CD14-positive monocyte (primary cell): ENCODE measurements around the gene PRDM8. TPM values are rescaled to one million over a fixed set of nuclear protein-coding genes. Genes with fewer than 3 reads are reported as not detected.

Experiments used
- DNase-seq, 3 donors: peaks; one replicate each; pipeline ENCODE4 v3.0.0-alpha.2; 2011 to 2022
- H2AFZ ChIP-seq: 2 replicates; pipeline ENCODE4 v1.6.0; 2012; ENCODE audit warnings: mild to moderate bottlenecking, low read depth, low read length, inconsistent platforms; ENCODE audit not compliant: insufficient read depth, poor library complexity, severe bottlenecking
- H3K27ac ChIP-seq, 2 donors: 1 replicate in 1 of 2; 2 replicates in 1 of 2; pipeline ENCODE4 v1.5.1; 2012 to 2013; ENCODE audit warnings: low read length in 2 of 2, control low read depth in 1 of 2, inconsistent platforms in 1 of 2, low read depth in 1 of 2, mild to moderate bottlenecking in 1 of 2
- H3K27me3 ChIP-seq, 2 donors: one replicate each; pipeline versions ENCODE4 v1.6.0 to v1.6.1; 2011 to 2013; ENCODE audit warnings: low read length in 2 of 2; ENCODE audit not compliant: control insufficient read depth in 2 of 2, insufficient read depth in 2 of 2
- H3K36me3 ChIP-seq, 2 donors: replicated peaks in 1 of 2; 1 replicate in 1 of 2; 2 replicates in 1 of 2; pipeline versions ENCODE4 v1.5.1 to v1.6.1; 2012 to 2013; ENCODE audit warnings: low read length in 2 of 2, control low read depth in 1 of 2, inconsistent platforms in 1 of 2, mild to moderate bottlenecking in 1 of 2; ENCODE audit not compliant: insufficient read depth in 2 of 2, control insufficient read depth in 1 of 2
- H3K4me1 ChIP-seq, 2 donors: 1 replicate in 1 of 2; 2 replicates in 1 of 2; pipeline versions ENCODE4 v1.5.1 to v1.6.1; 2012 to 2013; ENCODE audit warnings: low read length in 2 of 2, control low read depth in 1 of 2, inconsistent platforms in 1 of 2, mild to moderate bottlenecking in 1 of 2, moderate library complexity in 1 of 2; ENCODE audit not compliant: insufficient read depth in 2 of 2, control insufficient read depth in 1 of 2
- H3K4me2 ChIP-seq: replicated peaks from 2 replicates; pipeline ENCODE3; 2012; ENCODE audit warnings: low read length, moderate library complexity, mild to moderate bottlenecking; ENCODE audit not compliant: poor library complexity, severe bottlenecking; ENCODE audit errors: extremely low read depth
- H3K4me3 ChIP-seq, 3 experiments: fragments of 200-600 bp in 1 of 3; sonication (generic) in 1 of 3; replicated peaks in 1 of 3; 1 replicate in 2 of 3; 2 replicates in 1 of 3; pipeline ENCODE4 v1.5.1; 2011 to 2013; ENCODE audit warnings: low read length in 3 of 3, mild to moderate bottlenecking in 3 of 3, control low read depth in 2 of 3, low read depth in 2 of 3, inconsistent platforms in 1 of 3, moderate library complexity in 1 of 3
- H3K79me2 ChIP-seq: 2 replicates; pipeline ENCODE4 v1.6.0; 2012; ENCODE audit warnings: mild to moderate bottlenecking, control low read depth, inconsistent platforms, low read length, moderate library complexity; ENCODE audit not compliant: insufficient read depth
- H3K9ac ChIP-seq: 2 replicates; pipeline ENCODE4 v1.6.0; 2017; ENCODE audit warnings: low read length, mild to moderate bottlenecking; ENCODE audit not compliant: insufficient read depth, poor library complexity, severe bottlenecking
- H3K9me3 ChIP-seq, 2 donors: replicated peaks in 1 of 2; 1 replicate in 1 of 2; 2 replicates in 1 of 2; pipeline versions ENCODE4 v1.5.1 to v1.6.1; 2012 to 2013; ENCODE audit warnings: low read length in 2 of 2, control low read depth in 1 of 2; ENCODE audit not compliant: control insufficient read depth in 1 of 2, insufficient read depth in 1 of 2
- H4K20me1 ChIP-seq: 2 replicates; pipeline ENCODE4 v1.6.0; 2012; ENCODE audit warnings: mild to moderate bottlenecking, low read length, control low read depth, moderate library complexity; ENCODE audit not compliant: insufficient read depth
- H3K27ac Mint-ChIP-seq, 7 donors: one replicate each; pipeline ENCODE4 v1.8.0; 2020; ENCODE audit warnings: mild to moderate bottlenecking in 7 of 7, mixed read lengths in 7 of 7, moderate library complexity in 6 of 7, inconsistent platforms in 2 of 7
- H3K27me3 Mint-ChIP-seq, 3 donors: one replicate each; pipeline ENCODE4 v1.8.0; 2021 to 2022; ENCODE audit warnings: low read depth in 3 of 3, mild to moderate bottlenecking in 3 of 3, mixed read lengths in 3 of 3, moderate library complexity in 3 of 3, inconsistent platforms in 1 of 3
- H3K36me3 Mint-ChIP-seq, 2 donors: one replicate each; pipeline ENCODE4 v1.8.0; 2020; ENCODE audit warnings: mixed read lengths in 2 of 2, inconsistent platforms in 1 of 2, mild to moderate bottlenecking in 1 of 2
- H3K4me1 Mint-ChIP-seq: one replicate; pipeline ENCODE4 v1.8.0; 2020; ENCODE audit warnings: mild to moderate bottlenecking, mixed read lengths
- H3K4me3 Mint-ChIP-seq, 2 donors: one replicate each; pipeline ENCODE4 v1.8.0; 2020; ENCODE audit warnings: mild to moderate bottlenecking in 2 of 2, mixed read lengths in 2 of 2, moderate library complexity in 1 of 2
- H3K9me3 Mint-ChIP-seq, 7 donors: one replicate each; pipeline ENCODE4 v1.8.0; 2020 to 2022; ENCODE audit warnings: mixed read lengths in 7 of 7, mild to moderate bottlenecking in 6 of 7, moderate library complexity in 6 of 7, inconsistent platforms in 2 of 7
- CTCF ChIP-seq: fragments of 200-600 bp; IDR thresholded peaks from one replicate; pipeline ENCODE4 v1.8.0; 2022; ENCODE audit warnings: antibody characterized with exemption, mild to moderate bottlenecking
- WGBS: methylation state at CpG from one replicate; pipeline ENCODE4 v1.1.5; 2013; ENCODE audit warnings: missing lambda C conversion rate; ENCODE audit not compliant: insufficient coverage; 5-methylcytosine and 5-hydroxymethylcytosine counted together
- intact Hi-C, 2 donors: fragments of 100-400 bp; cut with micrococcal nuclease; formaldehyde crosslinking; loops; one replicate each; pipeline versions ENCODE4 v1.15.0 to v1.15.1; 2023
- polyA plus RNA-seq, 3 donors: library from polyadenylated mRNA; depleted of rRNA in 1 of 3; unstranded in 2 of 3; stranded (reverse) in 1 of 3; fragments of 300-500 nt in 2 of 3; fragments of >200 nt in 1 of 3; fragmentation: Illumina TruSeq in 2 of 3; gene quantifications; 1 replicate in 2 of 3; 2 replicates in 1 of 3; pipeline ENCODE4 v1.2.3, GENCODE V29; 2012 to 2021

PRDM8 gene
- polyA plus RNA-seq, 3 donors: 0.22 to 0.77 (median 0.23) TPM

- DNase-seq: no peak
- Histone ChIP-seq H3K4me1 (no peaks in the 10 kb centered on the region), H3K27me3 (peaks cover 0 to 15% of the 10 kb centered on the region in 2 donors), H4K20me1 (no peaks in the 10 kb centered on the region), H3K79me2 (no peaks in the 10 kb centered on the region), H3K9ac (no peak overlapping the region), H3K9me3 (no peaks in the 10 kb centered on the region), H3K4me3 (no peak overlapping the region), H3K36me3 (no peaks in the 10 kb centered on the region), H2AFZ (no peak overlapping the region), H3K4me2 (no peak overlapping the region), H3K27ac (no peak overlapping the region)
- no peak overlapping the region for H3K27ac Mint-ChIP-seq
- H3K27me3 Mint-ChIP-seq: peaks cover 12 to 28% (median 16%) of the 10 kb centered on the region in 3 donors
- peaks cover 6% of the 10 kb centered on the region for H3K4me1 Mint-ChIP-seq
- no peak for TF ChIP-seq CTCF
- no peak overlapping the region for H3K4me3 Mint-ChIP-seq
- no peaks in the 10 kb centered on the region for H3K9me3 Mint-ChIP-seq
- WGBS: no CpG with 5 or more reads among the region's 2 CpGs
- intact Hi-C loops: no loop called here
- peaks cover 0 to 3% of the 10 kb centered on the region in 2 donors for H3K36me3 Mint-ChIP-seq
These were observed 12.0 kb downstream of the PRDM8 start for GRCh38 chr4:80209340-80209701.

DNA sequence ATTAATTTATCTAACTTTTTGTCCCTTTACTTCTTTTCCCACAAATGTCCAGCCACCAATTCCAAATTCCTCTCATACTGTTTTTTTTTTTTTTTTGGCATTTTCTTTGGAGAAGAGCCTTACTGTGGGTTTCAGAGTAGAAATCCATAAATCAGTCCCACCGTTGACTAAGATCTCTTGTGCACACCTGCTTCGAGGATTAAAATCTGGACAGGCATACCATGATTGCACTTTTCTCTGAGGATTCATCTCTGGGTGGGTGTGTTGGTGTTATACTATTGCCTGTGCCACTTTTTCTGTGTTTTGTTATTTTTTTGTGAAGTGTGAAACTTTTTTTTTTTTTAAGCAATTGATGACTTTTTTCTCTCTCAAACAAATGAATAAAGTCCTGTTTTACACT lies 13.2 kb downstream of the PRDM8 start:
- Histone ChIP-seq H3K9ac (no peak overlapping the region), H3K4me1 (peaks cover 0 to 1% of the 10 kb centered on the region in 2 donors), H3K27ac (no peak overlapping the region), H4K20me1 (no peaks in the 10 kb centered on the region), H3K27me3 (peaks cover 0 to 14% of the 10 kb centered on the region in 2 donors), H3K4me3 (no peak overlapping the region), H3K36me3 (no peaks in the 10 kb centered on the region), H3K79me2 (no peaks in the 10 kb centered on the region), H3K9me3 (no peaks in the 10 kb centered on the region), H3K4me2 (no peak overlapping the region), H2AFZ (no peak overlapping the region)
- no peak for DNase-seq
- Mint-ChIP-seq H3K36me3 (peaks cover 0 to 3% of the 10 kb centered on the region in 2 donors), H3K27ac (no peak overlapping the region), H3K4me1 (peaks cover 9% of the 10 kb centered on the region), H3K27me3 (peaks cover 12 to 28% (median 16%) of the 10 kb centered on the region in 3 donors), H3K4me3 (no peak overlapping the region), H3K9me3 (no peaks in the 10 kb centered on the region)
- TF ChIP-seq CTCF: no peak
- intact Hi-C loops: no loop called here
- WGBS: no CpG with 5 or more reads among the region's 2 CpGs
